Thyroid gland (tissue), 4 donors: Measurements from ENCODE around the gene PFKFB2.

ENCODE experiments used
- CTCF ChIP-seq, 6 experiments: fragments of 200-600 bp in 3 of 6; fragments of 450-650 bp in 3 of 6; sonication (generic) in 3 of 6; IDR thresholded peaks; one replicate each; pipeline ENCODE4 v1.5.1; 2016 to 2019; ENCODE audit warnings: antibody characterized with exemption in 6 of 6, mild to moderate bottlenecking in 2 of 6, inconsistent platforms in 1 of 6, moderate library complexity in 1 of 6
- POLR2A ChIP-seq, 2 donors: fragments of 450-650 bp; IDR thresholded peaks; one replicate each; pipeline ENCODE4 v1.6.1; 2017; ENCODE audit warnings: antibody characterized with exemption in 2 of 2, mild to moderate bottlenecking in 2 of 2, moderate library complexity in 1 of 2

- no peak for TF ChIP-seq CTCF (IDR thresholded peaks at IDR 0.05)
- no peak for TF ChIP-seq POLR2A (IDR thresholded peaks at IDR 0.05)
Observed at GRCh38 chr1:207051191-207051943, 1.7 kb upstream of the PFKFB2 start, which contains the start of gene YOD1.
